NOMO-1 treated with DMSO at 0.1 percent for 48 hours (cell line): ENCODE measurements around the gene GRK5.
"Not testable (repeated sequence)": the region's sequence is repeated elsewhere in the genome, so short reads cannot be mapped to it uniquely, and the experiment has no call there.

Experiments used
- DNase-seq: peaks from one replicate; lab custom pipeline; 2025; ENCODE audit not compliant: unreplicated experiment; lab: John Stamatoyannopoulos, UW

Gene GRK5

GRCh38 chr10:119207366-119207666 lies at the start of gene GRK5:
TSS of gene GRK5 (plus strand) at chr10:119207571. CDS start at chr10:119207918, 347 bp downstream.
- peak; percentile 89 for DNase-seq

DNA sequence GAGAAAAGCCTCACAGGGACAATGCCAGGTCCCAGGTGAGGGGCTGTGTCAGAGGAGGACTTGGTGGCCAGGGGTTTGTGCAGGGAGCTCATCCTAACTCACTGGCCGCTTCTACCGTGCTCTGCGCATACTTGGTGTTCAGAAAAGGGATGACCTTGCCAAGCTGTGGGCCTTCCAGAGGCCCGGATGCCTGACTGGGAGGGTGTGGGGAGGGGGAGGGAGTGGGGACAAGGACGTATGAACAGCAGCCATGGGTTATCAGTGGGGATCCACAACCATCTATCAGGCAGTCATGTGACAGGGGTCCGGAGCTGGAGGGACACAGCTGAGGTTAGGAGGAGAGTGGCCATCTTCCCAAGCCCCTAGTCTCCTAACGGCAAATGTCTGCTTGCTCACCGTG lies 48.0 kb upstream of the GRK5 start:
- DNase-seq = no peak

- no peak for DNase-seq
Observed at GRCh38 chr10:119161680-119162451, 45.5 kb upstream of the GRK5 start.

- no peak for DNase-seq
Observed at GRCh38 chr10:119162452-119163092, 44.8 kb upstream of the GRK5 start.

DNA sequence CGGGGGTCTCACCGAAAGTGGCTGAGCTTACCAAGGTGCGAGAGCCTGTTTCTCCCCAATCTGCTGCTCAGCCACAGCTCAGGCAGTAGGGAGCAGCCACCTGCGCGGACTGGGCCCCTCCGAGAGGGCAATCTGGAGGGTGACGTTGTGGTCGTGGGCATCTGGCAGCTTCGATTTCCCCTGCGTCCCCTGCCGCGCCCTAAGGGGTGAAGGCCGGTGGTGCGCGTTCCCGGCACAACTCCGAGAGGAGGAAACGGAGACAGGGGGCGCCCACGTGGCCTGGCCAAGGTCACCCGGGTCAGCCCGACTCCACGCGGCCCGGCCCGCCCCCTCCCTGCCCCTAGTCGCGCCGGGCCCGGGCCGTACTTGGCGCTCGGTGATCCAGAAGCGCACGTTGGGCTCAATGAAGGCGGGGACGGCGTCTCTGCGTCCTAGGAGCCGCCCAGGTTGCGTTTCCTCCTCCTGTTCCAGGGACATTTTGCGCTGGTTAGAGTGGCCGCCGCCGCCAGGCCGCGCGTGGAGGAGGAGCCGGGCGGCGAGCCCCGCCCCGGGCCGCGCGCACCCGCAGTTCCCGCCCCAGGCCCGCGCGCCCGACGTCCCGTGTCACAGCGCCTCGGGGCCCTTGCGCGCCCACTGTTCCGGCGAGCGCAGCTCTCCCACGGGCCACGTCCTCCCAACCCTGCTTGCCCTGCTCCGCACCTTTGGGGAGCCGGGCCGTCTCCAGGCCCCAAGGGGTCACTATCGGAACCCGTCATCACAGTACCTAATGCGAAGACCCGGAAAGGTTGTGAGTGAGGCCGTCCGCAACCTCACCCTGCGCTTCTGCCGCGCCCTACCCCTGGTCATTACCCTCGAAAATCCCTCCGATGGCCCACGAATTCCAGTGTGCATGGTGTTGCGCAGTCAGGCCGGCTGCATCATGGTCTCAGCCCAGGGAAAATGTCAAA lies 41.9 kb upstream of the GRK5 start, which contains the start of gene SFXN4:
Gene SFXN4 (minus strand): TSS at position 544 of the 947 bp plus-strand sequence. CDS start 67 bp downstream, at position 477.
- DNase-seq = peak; percentile 82

DNA sequence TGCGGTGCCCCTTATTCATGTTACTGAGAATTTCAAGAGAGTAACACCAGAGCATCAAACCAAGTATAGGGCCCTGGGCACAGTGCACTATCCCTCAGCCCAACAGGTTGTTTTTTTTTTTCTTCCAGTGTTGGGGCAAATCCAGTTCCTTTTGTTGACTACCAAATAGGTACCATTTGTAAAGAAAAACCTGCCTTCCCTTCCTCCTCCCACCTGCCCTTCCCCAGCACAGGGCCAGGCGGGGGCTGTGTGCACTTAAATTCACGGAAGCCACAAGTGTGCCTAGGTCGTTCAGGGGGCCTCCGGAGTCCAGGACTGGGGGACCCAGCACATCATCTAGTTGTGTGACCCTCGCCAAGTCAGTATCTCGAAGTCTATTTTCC lies 41.3 kb upstream of the GRK5 start:
- DNase-seq = no peak

GRCh38 chr10:119166564-119166963 lies 40.8 kb upstream of the GRK5 start:
- DNase-seq = no peak

DNA sequence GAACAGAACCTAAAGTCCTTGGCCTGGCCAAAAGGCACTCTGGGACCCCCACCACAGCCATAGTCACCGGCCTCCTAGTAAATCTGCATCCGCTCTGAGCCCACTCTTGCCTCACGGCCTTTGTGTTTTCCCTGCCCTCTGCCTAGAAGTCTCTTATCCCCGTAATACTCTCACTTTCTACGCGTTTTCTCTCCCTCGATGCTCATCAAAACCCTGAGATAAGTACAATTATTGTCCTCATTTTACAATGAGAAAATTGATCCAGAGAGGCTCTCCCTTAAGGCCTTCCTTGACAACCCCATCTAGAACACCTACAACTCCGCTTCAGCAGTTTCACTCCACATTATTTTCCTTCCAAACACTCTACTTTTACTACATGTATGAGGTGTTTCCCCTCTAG lies 40.3 kb upstream of the GRK5 start:
- no peak for DNase-seq

- no peak for DNase-seq
Observed at GRCh38 chr10:119174109-119174508, 33.3 kb upstream of the GRK5 start.

- DNase-seq = peak; percentile 66
Observed at GRCh38 chr10:119176166-119176565, 31.2 kb upstream of the GRK5 start.

DNA sequence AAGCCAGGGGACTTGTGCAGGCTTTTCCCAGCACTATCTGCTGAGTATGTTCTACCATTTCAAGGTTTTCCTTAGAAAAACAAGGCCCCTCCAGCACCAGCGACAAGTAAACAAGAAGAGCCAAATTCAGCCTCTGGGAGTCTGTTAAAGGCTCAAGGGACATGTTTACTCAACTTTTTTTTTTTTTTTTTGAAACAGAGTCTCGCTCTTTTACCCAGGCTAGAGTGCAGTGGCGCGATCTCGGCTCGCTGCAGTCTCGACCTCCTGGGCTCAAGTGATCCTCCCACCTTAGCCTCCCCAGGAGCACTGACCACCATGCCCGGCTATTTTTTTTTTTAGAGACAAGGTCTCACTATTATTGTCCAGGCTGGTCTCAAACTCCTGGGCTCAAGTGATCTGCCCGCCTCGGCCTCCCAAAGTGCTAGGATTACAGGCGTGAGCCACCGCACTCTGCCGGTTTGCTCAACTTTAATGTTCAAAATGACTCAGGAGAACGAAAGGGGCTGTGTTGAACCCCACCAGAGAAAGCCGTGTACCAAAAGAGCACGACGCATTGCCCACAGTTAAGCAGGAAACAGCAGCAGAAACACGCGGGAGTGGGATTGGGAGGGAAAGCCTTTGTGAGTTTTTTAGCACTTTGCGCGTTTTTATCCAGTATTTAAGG lies 29.5 kb upstream of the GRK5 start:
- DNase-seq = peak; percentile 51

GRCh38 chr10:119178372-119179119 lies 28.8 kb upstream of the GRK5 start, which contains the start of gene PRDX3:
TSS of gene PRDX3 (minus strand) at chr10:119178812. CDS start at chr10:119178790, 22 bp downstream.
- peak; percentile 82 for DNase-seq

DNA sequence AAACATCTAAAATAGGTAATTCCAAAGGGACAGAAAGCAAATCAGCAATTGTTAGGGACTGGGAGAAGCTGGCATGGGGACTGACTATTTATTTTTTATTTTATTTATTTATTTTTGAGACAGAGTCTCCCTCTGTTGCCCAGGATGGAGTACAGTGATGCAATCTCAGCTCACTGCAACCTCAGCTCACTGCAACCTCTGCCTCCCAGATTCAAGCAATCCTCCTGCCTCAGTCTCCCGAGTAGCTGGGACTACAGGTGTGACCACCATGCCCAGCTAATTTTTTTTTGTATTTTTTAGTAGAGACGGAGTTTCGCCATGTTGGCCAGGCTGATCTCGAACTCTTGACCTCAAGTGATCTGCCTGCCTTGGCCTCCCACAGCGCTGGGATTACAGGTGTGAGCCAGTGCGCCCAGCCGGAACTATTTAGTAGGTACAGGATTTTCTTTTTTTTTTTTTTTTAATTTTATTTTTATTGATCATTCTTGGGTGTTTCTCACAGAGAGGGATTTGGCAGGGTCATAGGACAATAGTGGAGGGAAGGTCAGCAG lies 26.4 kb upstream of the GRK5 start:
- DNase-seq = not testable (repeated sequence)

GRCh38 chr10:119183664-119184412 lies 23.5 kb upstream of the GRK5 start:
- no peak for DNase-seq

DNA sequence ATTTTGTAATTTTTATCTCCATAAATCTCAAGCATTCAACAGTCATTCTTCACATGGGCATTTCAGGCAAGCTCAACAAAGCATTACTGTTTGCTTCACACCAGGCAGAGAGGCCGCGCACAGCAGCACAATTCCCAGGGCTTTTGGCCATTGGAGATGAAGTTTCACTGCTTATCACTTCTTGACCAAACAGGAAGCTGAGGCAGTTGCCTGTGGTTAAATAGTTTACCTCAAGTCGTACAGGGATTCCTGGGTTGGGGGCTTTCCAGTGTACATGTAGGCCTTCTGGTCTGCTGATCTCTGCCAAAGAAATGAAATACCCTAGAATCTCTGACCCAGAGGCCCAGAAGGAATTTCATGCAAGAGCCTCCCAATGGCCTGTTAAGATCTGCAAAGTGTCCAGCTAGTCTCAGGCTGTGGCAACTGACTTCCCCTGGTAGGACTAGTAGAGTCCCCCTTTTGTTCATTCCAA lies 17.5 kb upstream of the GRK5 start:
- peak; percentile 8 for DNase-seq

DNA sequence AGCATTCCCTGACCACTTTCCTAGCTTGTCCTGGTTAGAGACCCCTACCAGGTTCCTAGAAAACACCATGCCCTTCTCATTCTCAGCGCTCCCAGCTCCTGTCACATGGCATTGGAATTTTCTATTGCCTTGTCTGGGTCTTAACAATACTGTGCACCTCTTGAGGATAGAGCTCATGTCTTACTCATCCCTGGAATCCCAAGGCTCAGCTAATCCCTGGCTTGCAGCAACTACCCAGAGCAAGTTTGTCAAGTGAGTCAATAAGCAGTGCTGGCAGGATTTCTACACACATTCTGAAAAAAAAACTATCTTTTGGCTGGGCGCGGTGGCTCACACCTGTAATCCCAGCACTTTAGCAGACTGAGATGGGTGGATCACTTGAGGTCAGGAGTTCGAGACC lies 17.0 kb upstream of the GRK5 start:
- DNase-seq = no peak

GRCh38 chr10:119190954-119191785 lies 16.2 kb upstream of the GRK5 start:
- DNase-seq = peak; percentile 73

- DNase-seq = no peak
Observed at GRCh38 chr10:119191881-119192280, 15.5 kb upstream of the GRK5 start.
